CD4-positive, alpha-beta T cell treated with Interleukin-6 for 4 hours (primary cell): ENCODE measurements around the gene KCNJ12.
"Not testable (repeated sequence)": the region's sequence is repeated elsewhere in the genome, so short reads cannot be mapped to it uniquely, and the experiment has no call there.

Experiments
- DNase-seq: peaks from one replicate; pipeline ENCODE4 v3.0.0-alpha.2; 2020; ENCODE audit warnings: mixed read lengths

The KCNJ12 gene

GRCh38 chr17:21388066-21388465 is 11.9 kb downstream of the KCNJ12 start:
- DNase-seq: no peak

- no peak for DNase-seq
Observed at GRCh38 chr17:21388944-21389343, 12.8 kb downstream of the KCNJ12 start.

- DNase-seq: no peak
Observed at GRCh38 chr17:21389394-21389793, 13.2 kb downstream of the KCNJ12 start.

- DNase-seq: no peak
Observed at GRCh38 chr17:21390294-21390693, 14.1 kb downstream of the KCNJ12 start.

GRCh38 chr17:21392266-21392665 is 16.1 kb downstream of the KCNJ12 start:
- DNase-seq: no peak

GRCh38 chr17:21394265-21394664 is 18.1 kb downstream of the KCNJ12 start:
- DNase-seq: no peak

GRCh38 chr17:21395764-21396163 is 19.6 kb downstream of the KCNJ12 start:
- DNase-seq: no peak

- DNase-seq: no peak
Observed at GRCh38 chr17:21396237-21396636, 20.1 kb downstream of the KCNJ12 start.

GRCh38 chr17:21397341-21398190 is 21.4 kb downstream of the KCNJ12 start:
- no peak for DNase-seq

GRCh38 chr17:21399474-21400186 is 23.5 kb downstream of the KCNJ12 start:
- DNase-seq: no peak

GRCh38 chr17:21400187-21400569 is 24.0 kb downstream of the KCNJ12 start:
- DNase-seq: not testable (repeated sequence)

GRCh38 chr17:21400816-21401593 is 24.8 kb downstream of the KCNJ12 start:
- no peak for DNase-seq

GRCh38 chr17:21402166-21402571 is 26.0 kb downstream of the KCNJ12 start:
- DNase-seq: not testable (repeated sequence)

- not testable (repeated sequence) for DNase-seq
Observed at GRCh38 chr17:21402926-21403325, 26.8 kb downstream of the KCNJ12 start.

GRCh38 chr17:21404106-21404505 is 27.9 kb downstream of the KCNJ12 start:
- not testable (repeated sequence) for DNase-seq

- DNase-seq: not testable (repeated sequence)
Observed at GRCh38 chr17:21404539-21404938, 28.4 kb downstream of the KCNJ12 start.

GRCh38 chr17:21404956-21405731 is 29.0 kb downstream of the KCNJ12 start:
- not testable (repeated sequence) for DNase-seq

- not testable (repeated sequence) for DNase-seq
Observed at GRCh38 chr17:21405904-21406400, 29.8 kb downstream of the KCNJ12 start.

GRCh38 chr17:21406616-21407404 is 30.7 kb downstream of the KCNJ12 start:
- DNase-seq: not testable (repeated sequence)

- DNase-seq: not testable (repeated sequence)
Observed at GRCh38 chr17:21407752-21408151, 31.6 kb downstream of the KCNJ12 start.

GRCh38 chr17:21408224-21408623 is 32.1 kb downstream of the KCNJ12 start:
- DNase-seq: not testable (repeated sequence)
